Measurements from ENCODE around the gene TMEM37. TPM values are rescaled to one million over a fixed set of nuclear protein-coding genes. Genes with fewer than 3 reads are reported as not detected.

The TMEM37 gene
- total RNA-seq, 1 experiment from 2014 or later = 9.6 TPM

- POLR2A ChIA-PET = no interaction called here
- Mint-ChIP-seq H3K4me3 (no peak overlapping the region), H3K4me1 (peaks cover 22% of the 10 kb centered on the region), H3K27ac (no peak overlapping the region), H3K9me3 (no peaks in the 10 kb centered on the region), H3K27me3 (ENCODE audit: low read depth) (no peaks in the 10 kb centered on the region), H3K36me3 (no peaks in the 10 kb centered on the region)
- TF ChIP-seq E2F5 (CRISPR knock-in tag; IDR thresholded peaks at IDR 0.05) = no peak
- TF ChIP-seq ZBTB21 (CRISPR knock-in tag; IDR thresholded peaks at IDR 0.05; ENCODE audit: borderline replicate concordance) = no peak
- TF ChIP-seq TCF7 (CRISPR knock-in tag; IDR thresholded peaks at IDR 0.05; ENCODE audit: low read depth) = no peak
- TF ChIP-seq, protein P1, sequence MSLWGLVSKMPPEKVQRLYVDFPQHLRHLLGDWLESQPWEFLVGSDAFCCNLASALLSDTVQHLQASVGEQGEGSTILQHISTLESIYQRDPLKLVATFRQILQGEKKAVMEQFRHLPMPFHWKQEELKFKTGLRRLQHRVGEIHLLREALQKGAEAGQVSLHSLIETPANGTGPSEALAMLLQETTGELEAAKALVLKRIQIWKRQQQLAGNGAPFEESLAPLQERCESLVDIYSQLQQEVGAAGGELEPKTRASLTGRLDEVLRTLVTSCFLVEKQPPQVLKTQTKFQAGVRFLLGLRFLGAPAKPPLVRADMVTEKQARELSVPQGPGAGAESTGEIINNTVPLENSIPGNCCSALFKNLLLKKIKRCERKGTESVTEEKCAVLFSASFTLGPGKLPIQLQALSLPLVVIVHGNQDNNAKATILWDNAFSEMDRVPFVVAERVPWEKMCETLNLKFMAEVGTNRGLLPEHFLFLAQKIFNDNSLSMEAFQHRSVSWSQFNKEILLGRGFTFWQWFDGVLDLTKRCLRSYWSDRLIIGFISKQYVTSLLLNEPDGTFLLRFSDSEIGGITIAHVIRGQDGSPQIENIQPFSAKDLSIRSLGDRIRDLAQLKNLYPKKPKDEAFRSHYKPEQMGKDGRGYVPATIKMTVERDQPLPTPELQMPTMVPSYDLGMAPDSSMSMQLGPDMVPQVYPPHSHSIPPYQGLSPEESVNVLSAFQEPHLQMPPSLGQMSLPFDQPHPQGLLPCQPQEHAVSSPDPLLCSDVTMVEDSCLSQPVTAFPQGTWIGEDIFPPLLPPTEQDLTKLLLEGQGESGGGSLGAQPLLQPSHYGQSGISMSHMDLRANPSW (CRISPR knock-in tag; conservative IDR thresholded peaks at IDR 0.05; ENCODE audit: low read depth) = no peak
- TF ChIP-seq ZNF263 (CRISPR knock-in tag; IDR thresholded peaks at IDR 0.05; ENCODE audit: low read depth) = no peak
- no peak for TF ChIP-seq ZNF425 (CRISPR knock-in tag; conservative IDR thresholded peaks at IDR 0.05)
- no peak for TF ChIP-seq KAT7 (CRISPR knock-in tag; IDR thresholded peaks at IDR 0.05; ENCODE audit: borderline replicate concordance)
- no peak for TF ChIP-seq JAZF1 (CRISPR knock-in tag; IDR thresholded peaks at IDR 0.05)
- TF ChIP-seq TEAD4 (CRISPR knock-in tag; IDR thresholded peaks at IDR 0.05) = no peak
- TF ChIP-seq SOX15 (CRISPR knock-in tag; IDR thresholded peaks at IDR 0.05) = no peak
- CTCF ChIA-PET = interaction anchor here (0.9 to 7.9 kb wide), 4 partner anchors 9 to 55 kb away, joined by 3 to 72 read pairs (median 4); no protein-coding TSS in a partner anchor
- ATAC-seq (no peak), DNase-seq (ENCODE audit: low spot score) (no peak)
Measured at GRCh38 chr2:119485336-119486110, 53.9 kb downstream of the TMEM37 start.

DNA sequence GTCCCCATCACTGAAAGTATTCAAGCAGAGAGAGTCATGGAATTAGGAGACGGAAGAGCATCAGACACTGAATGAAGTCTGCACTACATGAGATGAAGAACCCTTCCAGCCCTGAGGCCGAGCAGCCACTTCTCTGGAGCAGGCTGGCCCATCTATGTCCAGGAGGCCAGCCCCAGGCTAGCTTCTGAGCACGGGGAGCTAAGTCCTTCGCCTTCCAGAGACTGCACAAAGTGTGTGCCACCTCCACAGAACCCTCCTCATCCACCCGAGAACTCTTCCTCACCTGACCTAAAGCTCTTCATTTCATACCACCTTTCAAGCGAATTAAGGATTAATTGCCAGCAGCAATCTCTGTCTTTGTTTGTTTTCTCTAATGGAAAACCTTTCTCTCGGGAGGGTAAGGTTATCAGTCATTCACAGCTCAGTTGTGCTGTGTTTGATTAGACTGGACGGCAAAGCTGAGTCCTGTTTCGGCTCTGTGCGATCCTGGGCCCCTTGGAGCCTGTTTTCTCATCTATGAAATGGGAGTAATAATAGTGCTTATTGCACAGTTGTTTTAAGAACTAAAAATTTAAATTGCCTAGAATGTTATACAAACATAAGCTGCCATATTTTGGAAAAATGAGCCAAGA lies 54.7 kb downstream of the TMEM37 start:
- Mint-ChIP-seq H3K4me3 (no peak overlapping the region), H3K36me3 (no peaks in the 10 kb centered on the region), H3K4me1 (peaks cover 22% of the 10 kb centered on the region), H3K9me3 (no peaks in the 10 kb centered on the region), H3K27me3 (ENCODE audit: low read depth) (no peaks in the 10 kb centered on the region), H3K27ac (no peak overlapping the region)
- POLR2A ChIA-PET = no interaction called here
- ATAC-seq (no peak), DNase-seq (ENCODE audit: low spot score) (no peak)
- CTCF ChIA-PET = interaction anchor here (0.6 to 7.9 kb wide), 6 partner anchors 9 to 56 kb away, joined by 3 to 72 read pairs (median 3); partner anchors contain the start of gene TMEM37
- TF ChIP-seq, protein P2, sequence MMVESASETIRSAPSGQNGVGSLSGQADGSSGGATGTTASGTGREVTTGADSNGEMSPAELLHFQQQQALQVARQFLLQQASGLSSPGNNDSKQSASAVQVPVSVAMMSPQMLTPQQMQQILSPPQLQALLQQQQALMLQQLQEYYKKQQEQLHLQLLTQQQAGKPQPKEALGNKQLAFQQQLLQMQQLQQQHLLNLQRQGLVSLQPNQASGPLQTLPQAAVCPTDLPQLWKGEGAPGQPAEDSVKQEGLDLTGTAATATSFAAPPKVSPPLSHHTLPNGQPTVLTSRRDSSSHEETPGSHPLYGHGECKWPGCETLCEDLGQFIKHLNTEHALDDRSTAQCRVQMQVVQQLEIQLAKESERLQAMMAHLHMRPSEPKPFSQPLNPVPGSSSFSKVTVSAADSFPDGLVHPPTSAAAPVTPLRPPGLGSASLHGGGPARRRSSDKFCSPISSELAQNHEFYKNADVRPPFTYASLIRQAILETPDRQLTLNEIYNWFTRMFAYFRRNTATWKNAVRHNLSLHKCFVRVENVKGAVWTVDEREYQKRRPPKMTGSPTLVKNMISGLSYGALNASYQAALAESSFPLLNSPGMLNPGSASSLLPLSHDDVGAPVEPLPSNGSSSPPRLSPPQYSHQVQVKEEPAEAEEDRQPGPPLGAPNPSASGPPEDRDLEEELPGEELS (CRISPR knock-in tag; IDR thresholded peaks at IDR 0.05) = no peak
- TF ChIP-seq FOXK1 (CRISPR knock-in tag; IDR thresholded peaks at IDR 0.05) = no peak
- TF ChIP-seq E2F1 (CRISPR knock-in tag; IDR thresholded peaks at IDR 0.05) = no peak
- TF ChIP-seq RELA (CRISPR knock-in tag; IDR thresholded peaks at IDR 0.05; ENCODE audit: borderline replicate concordance) = no peak
- TF ChIP-seq MAX (CRISPR knock-in tag; IDR thresholded peaks at IDR 0.05) = no peak
- TF ChIP-seq ZNF317 (CRISPR knock-in tag; IDR thresholded peaks at IDR 0.05; ENCODE audit: borderline replicate concordance, low read depth) = no peak
- no peak for TF ChIP-seq CREB1 (CRISPR knock-in tag; IDR thresholded peaks at IDR 0.05)
- TF ChIP-seq, protein P3, sequence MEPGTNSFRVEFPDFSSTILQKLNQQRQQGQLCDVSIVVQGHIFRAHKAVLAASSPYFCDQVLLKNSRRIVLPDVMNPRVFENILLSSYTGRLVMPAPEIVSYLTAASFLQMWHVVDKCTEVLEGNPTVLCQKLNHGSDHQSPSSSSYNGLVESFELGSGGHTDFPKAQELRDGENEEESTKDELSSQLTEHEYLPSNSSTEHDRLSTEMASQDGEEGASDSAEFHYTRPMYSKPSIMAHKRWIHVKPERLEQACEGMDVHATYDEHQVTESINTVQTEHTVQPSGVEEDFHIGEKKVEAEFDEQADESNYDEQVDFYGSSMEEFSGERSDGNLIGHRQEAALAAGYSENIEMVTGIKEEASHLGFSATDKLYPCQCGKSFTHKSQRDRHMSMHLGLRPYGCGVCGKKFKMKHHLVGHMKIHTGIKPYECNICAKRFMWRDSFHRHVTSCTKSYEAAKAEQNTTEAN (CRISPR knock-in tag; IDR thresholded peaks at IDR 0.05) = no peak
- TF ChIP-seq SMAD3 (CRISPR knock-in tag; IDR thresholded peaks at IDR 0.05; ENCODE audit: borderline replicate concordance) = no peak
- TF ChIP-seq ZNF232 (CRISPR knock-in tag; IDR thresholded peaks at IDR 0.05) = no peak

All from WTC11 (cell line).